Endothelial cell of umbilical vein (primary cell): Measurements from ENCODE around the gene RBMS3. TPM values are rescaled to one million over a fixed set of nuclear protein-coding genes. Genes with fewer than 3 reads are reported as not detected.

Experiments used
- BruUV-seq: library from RNA; stranded (reverse); fragments of 400-500 nt; replicated peaks from 2 replicates; lab custom pipeline; 2021; lab: Mats Ljungman, UMichigan
- CTCF ChIA-PET: fragments of 300-600, 350-600 bp; sonication (Branson Sonifier 250); formaldehyde crosslinking; loops from one replicate; lab custom pipeline; 2021; ENCODE audit warnings: antibody characterized with exemption, inconsistent platforms; lab: Charles Lee
- POLR2A ChIA-PET: fragments of 300-600, 350-600 bp; sonication (Branson Sonifier 250); formaldehyde crosslinking; loops from one replicate; lab custom pipeline; 2021; ENCODE audit warnings: antibody characterized with exemption, inconsistent platforms; lab: Charles Lee
- DNase-seq: peaks from one replicate; pipeline ENCODE4 v3.0.0-alpha.2; 2011; ENCODE audit warnings: low read depth, low spot score
- FAIRE-seq: peaks from 2 replicates; lab custom pipeline; 2011; peaks lifted over from hg19 to GRCh38; lab: Jason Lieb, UNC
- H2AFZ ChIP-seq: 2 replicates; pipeline ENCODE4 v1.6.0; 2012; ENCODE audit warnings: low read depth, low read length, control low read depth, inconsistent platforms
- H3K27ac ChIP-seq: 2 replicates; pipeline ENCODE4 v1.5.1; 2011; ENCODE audit warnings: low read depth, mild to moderate bottlenecking, control low read depth, low read length, moderate library complexity; ENCODE audit not compliant: insufficient read depth
- H3K27me3 ChIP-seq, 2 experiments: 2 replicates each; pipeline versions ENCODE4 v1.6.0 to v1.6.1; 2011; ENCODE audit warnings: low read length in 2 of 2, mixed read lengths in 1 of 2; ENCODE audit not compliant: control insufficient read depth in 2 of 2, insufficient read depth in 2 of 2
- H3K36me3 ChIP-seq, 2 experiments: 2 replicates in 1 of 2; 3 replicates in 1 of 2; pipeline ENCODE4 v1.5.1; 2011; ENCODE audit warnings: low read length in 2 of 2, mild to moderate bottlenecking in 1 of 2, moderate library complexity in 1 of 2; ENCODE audit not compliant: control insufficient read depth in 2 of 2, insufficient read depth in 2 of 2; ENCODE audit errors: extremely low read depth in 1 of 2
- H3K4me1 ChIP-seq: 3 replicates; pipeline ENCODE4 v1.5.1; 2011; ENCODE audit warnings: mild to moderate bottlenecking, low read length; ENCODE audit not compliant: control insufficient read depth, insufficient read depth; ENCODE audit errors: extremely low read depth
- H3K4me2 ChIP-seq: 2 replicates; pipeline ENCODE4 v1.6.1; 2011; ENCODE audit warnings: low read length, control low read depth, mixed read lengths; ENCODE audit not compliant: insufficient read depth
- H3K4me3 ChIP-seq, 3 experiments: fragments of 200-600 bp in 1 of 3; sonication (generic), shearing (Covaris generic) in 1 of 3; replicated peaks in 1 of 3; 2 replicates each; pipeline ENCODE4 v1.5.1; 2011 to 2016; ENCODE audit warnings: control low read depth in 3 of 3, low read length in 3 of 3, mild to moderate bottlenecking in 2 of 3, inconsistent platforms in 1 of 3, low read depth in 1 of 3, moderate library complexity in 1 of 3; ENCODE audit not compliant: insufficient read depth in 1 of 3
- H3K79me2 ChIP-seq: 2 replicates; pipeline ENCODE4 v1.6.0; 2012; ENCODE audit warnings: low read length, inconsistent platforms; ENCODE audit not compliant: control insufficient read depth, insufficient read depth
- H3K9ac ChIP-seq: replicated peaks from 2 replicates; pipeline ENCODE3; 2011; ENCODE audit warnings: low read length, control low read depth; ENCODE audit not compliant: insufficient read depth; ENCODE audit errors: extremely low read depth
- H3K9me1 ChIP-seq: replicated peaks from 3 replicates; pipeline ENCODE4 v1.6.0; 2011; ENCODE audit warnings: mild to moderate bottlenecking, low read length; ENCODE audit not compliant: control insufficient read depth, insufficient read depth; ENCODE audit errors: extremely low read depth
- H3K9me3 ChIP-seq: replicated peaks from 2 replicates; pipeline ENCODE4 v1.5.1; 2012; ENCODE audit warnings: low read length, inconsistent platforms; ENCODE audit not compliant: control insufficient read depth, insufficient read depth
- H4K20me1 ChIP-seq: replicated peaks from 2 replicates; pipeline ENCODE3; 2011; ENCODE audit warnings: mild to moderate bottlenecking, low read length; ENCODE audit not compliant: control insufficient read depth, insufficient read depth; ENCODE audit errors: extremely low read depth
- CTCF ChIP-seq, 2 donors: IDR thresholded peaks; 1 replicate in 1 of 2; 2 replicates in 1 of 2; pipeline ENCODE4 v1.5.1; 2011; ENCODE audit warnings: low read length in 2 of 2, mild to moderate bottlenecking in 2 of 2, moderate library complexity in 2 of 2, control low read depth in 1 of 2, inconsistent platforms in 1 of 2, low read depth in 1 of 2; ENCODE audit not compliant: insufficient read depth in 1 of 2; ENCODE audit errors: extremely low read depth in 1 of 2
- EZH2 ChIP-seq: IDR thresholded peaks from 2 replicates; pipeline ENCODE4 v1.6.1; 2012; ENCODE audit warnings: borderline replicate concordance, low read depth, mild to moderate bottlenecking, moderate library complexity, low read length, inconsistent platforms; ENCODE audit not compliant: severe bottlenecking
- FOS ChIP-seq: IDR thresholded peaks from 2 replicates; pipeline ENCODE4 v1.6.1; 2011; ENCODE audit warnings: mild to moderate bottlenecking, low read length, moderate library complexity, borderline replicate concordance; ENCODE audit not compliant: insufficient read depth
- GATA2 ChIP-seq: IDR thresholded peaks from 2 replicates; pipeline ENCODE4 v1.7.0; 2011; ENCODE audit warnings: low read depth, mild to moderate bottlenecking, moderate library complexity, mixed read lengths, low read length; ENCODE audit not compliant: insufficient read length, insufficient read depth
- JUN ChIP-seq: IDR thresholded peaks from 2 replicates; pipeline ENCODE4 v1.6.1; 2011; ENCODE audit warnings: borderline replicate concordance, low read depth; ENCODE audit not compliant: insufficient read length, insufficient read depth
- MAX ChIP-seq: IDR thresholded peaks from 2 replicates; pipeline ENCODE4 v1.6.1; 2011; ENCODE audit not compliant: insufficient read depth, insufficient read length
- MYC ChIP-seq: IDR thresholded peaks from one replicate; pipeline ENCODE4 v1.6.1; 2011; ENCODE audit warnings: mild to moderate bottlenecking, low read depth, low read length
- POLR2A ChIP-seq: IDR thresholded peaks from 2 replicates; pipeline ENCODE4 v1.6.1; 2012; ENCODE audit warnings: low read depth, mild to moderate bottlenecking, control low read depth, low read length
- POLR2AphosphoS5 ChIP-seq: IDR thresholded peaks from 2 replicates; pipeline ENCODE4 v1.6.1; 2012; ENCODE audit warnings: low read depth, mild to moderate bottlenecking, control low read depth, low read length, moderate library complexity; ENCODE audit not compliant: insufficient read depth
- dilution Hi-C: fragments of 300-500 bp; cut with MboI; formaldehyde crosslinking; loops from one replicate; pipeline ENCODE4 v1.15.0; 2019; ENCODE audit warnings: low sequenced_read_pairs; ENCODE audit not compliant: extremely low pct_ligation_motif_present
- intact Hi-C: fragments of 100-400 bp; cut with micrococcal nuclease; formaldehyde crosslinking; loops from one replicate; pipeline ENCODE4 v1.10.0; 2022
- polyA plus RNA-seq, 4 experiments: library from polyadenylated mRNA; depleted of rRNA in 3 of 4; stranded (reverse) in 3 of 4; unstranded in 1 of 4; fragments of >200 nt; gene quantifications; 2 replicates each; pipeline versions ENCODE4 v1.2.1 to v1.2.3, GENCODE V29; 2011 to 2012; ENCODE audit warnings: missing spikeins in 1 of 4
- total RNA-seq: library from RNA; stranded (reverse); gene quantifications from 2 replicates; pipeline ENCODE4 v1.2.3, GENCODE V29; 2021

Gene RBMS3
- total and polyA plus RNA-seq, 2 donors (not counting 3 experiments of a cell fraction or from before 2014, with no cell fraction given): 13.6 to 42.3 TPM

GRCh38 chr3:29420106-29420505, 139.2 kb downstream of the RBMS3 start:
- Histone ChIP-seq H3K4me2 (no peak overlapping the region), H3K4me1 (peaks cover 5% of the 10 kb centered on the region), H3K9me3 (no peaks in the 10 kb centered on the region), H3K4me3 (no peak overlapping the region), H3K79me2 (peaks cover 3% of the 10 kb centered on the region), H3K9me1 (no peaks in the 10 kb centered on the region), H4K20me1 (no peaks in the 10 kb centered on the region), H3K36me3 (no peaks in the 10 kb centered on the region), H3K27ac (no peak overlapping the region), H3K27me3 (no peaks in the 10 kb centered on the region), H2AFZ (no peak overlapping the region), H3K9ac (no peak overlapping the region)
- dilution Hi-C loops: no loop called here
- FAIRE-seq (no peak), DNase-seq (no peak)
- intact Hi-C loops: no loop called here
- TF ChIP-seq CTCF (IDR thresholded peaks at IDR 0.05; ENCODE audit: extremely low read depth in 1 of 2, insufficient read depth in 1 of 2, low read depth in 1 of 2, low read length in 2 of 2): no peak
- no peak for TF ChIP-seq EZH2
- TF ChIP-seq FOS: no peak
- no peak for TF ChIP-seq MYC
- no peak for TF ChIP-seq MAX
- no peak for TF ChIP-seq POLR2A
- no peak for TF ChIP-seq JUN
- no peak for TF ChIP-seq GATA2
- TF ChIP-seq POLR2AphosphoS5: no peak
- CTCF ChIA-PET: interaction anchor here (1.0 to 1.4 kb wide), 2 partner anchors 9 to 144 kb away, joined by 3 to 4 read pairs; no protein-coding TSS in a partner anchor
- POLR2A ChIA-PET: no interaction called here
- no TSS peak for BruUV-seq
